Activated CD8-positive, alpha-beta memory T cell treated with anti-CD3 and anti-CD28 coated beads, Interleukin-2, amount 50 U/mL, for 4 hours (primary cell): Measurements from ENCODE around the gene ANKRD12.

ENCODE experiments used
- DNase-seq: peaks from one replicate; pipeline ENCODE4 v3.0.0-alpha.2; 2020

ANKRD12 gene

GRCh38 chr18:9106800-9107584 is 29.6 kb upstream of the ANKRD12 start:
- no peak for DNase-seq

DNA sequence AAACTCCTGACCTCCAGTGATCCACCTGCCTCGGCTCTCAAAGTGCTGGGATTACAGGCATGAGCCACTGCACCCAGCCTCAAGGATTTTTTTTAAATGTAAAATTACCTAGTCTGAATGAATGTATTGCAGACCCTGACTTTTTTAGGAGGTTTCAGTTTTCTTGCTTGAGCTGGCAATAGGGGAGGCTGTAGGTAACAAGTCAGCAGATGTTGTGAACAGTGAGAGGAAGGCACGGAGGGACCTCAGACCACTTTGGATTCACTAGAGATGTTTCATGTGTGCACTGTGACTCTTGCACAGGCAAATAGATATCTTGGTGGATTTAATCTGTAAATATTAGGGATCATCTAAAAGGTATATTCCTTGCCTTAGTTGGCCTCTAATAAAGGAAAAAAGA is 27.7 kb upstream of the ANKRD12 start:
- no peak for DNase-seq

- no peak for DNase-seq
Measured at GRCh38 chr18:9109523-9109922, 27.1 kb upstream of the ANKRD12 start.

DNA sequence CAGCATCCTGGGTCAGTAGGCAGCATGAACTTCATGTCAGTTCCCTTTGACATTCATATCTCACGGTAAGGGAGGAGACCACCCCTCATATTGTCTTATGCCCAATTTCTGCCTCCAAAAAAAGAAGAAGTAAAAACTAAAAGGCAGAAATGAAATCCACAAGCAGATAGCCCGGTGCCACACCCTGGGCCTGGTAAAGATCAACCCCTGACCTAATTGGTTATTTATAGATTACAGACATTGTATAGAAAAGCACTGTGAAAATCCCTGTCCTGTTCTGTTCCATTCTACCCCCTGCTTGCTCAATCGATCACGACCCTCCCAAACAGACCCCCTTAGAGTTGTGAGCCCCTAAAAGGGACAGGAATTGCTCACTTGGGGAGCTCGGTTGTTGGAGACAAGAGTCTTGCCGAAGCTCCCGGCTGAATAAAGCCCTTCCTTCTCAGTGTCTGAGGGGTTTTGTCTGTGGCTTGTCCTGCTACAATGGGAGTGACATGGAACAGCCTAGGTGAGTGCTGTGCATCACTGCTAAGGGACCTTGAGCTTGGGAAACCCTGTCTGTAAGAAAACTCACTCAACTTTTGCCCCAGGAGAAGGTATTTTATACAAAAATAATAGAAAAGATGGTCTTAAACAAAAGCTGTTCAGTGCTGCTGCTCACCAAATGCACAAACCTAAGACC is 23.0 kb upstream of the ANKRD12 start:
- no peak for DNase-seq

DNA sequence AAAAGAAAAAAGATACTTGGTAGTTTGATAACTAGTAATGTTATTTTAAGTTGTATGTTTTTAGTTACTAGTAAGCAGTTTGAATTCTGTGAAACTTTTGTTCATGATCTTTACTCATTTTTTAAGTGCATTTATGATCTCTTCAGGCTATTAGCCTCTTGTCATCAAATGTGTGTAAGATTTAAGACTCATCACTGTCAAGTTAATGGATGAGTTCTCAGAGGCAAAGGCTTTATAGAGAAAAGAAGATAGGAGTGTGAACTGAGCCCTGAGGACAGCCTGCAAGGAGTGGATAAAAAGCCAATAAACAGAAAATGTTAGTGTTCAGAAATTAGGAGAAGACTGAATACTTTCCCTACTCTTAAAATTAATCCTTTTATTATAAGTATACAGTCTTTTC is 20.6 kb upstream of the ANKRD12 start:
- DNase-seq, result no peak

- DNase-seq, result no peak
Measured at GRCh38 chr18:9117980-9118841, 18.4 kb upstream of the ANKRD12 start.

DNA sequence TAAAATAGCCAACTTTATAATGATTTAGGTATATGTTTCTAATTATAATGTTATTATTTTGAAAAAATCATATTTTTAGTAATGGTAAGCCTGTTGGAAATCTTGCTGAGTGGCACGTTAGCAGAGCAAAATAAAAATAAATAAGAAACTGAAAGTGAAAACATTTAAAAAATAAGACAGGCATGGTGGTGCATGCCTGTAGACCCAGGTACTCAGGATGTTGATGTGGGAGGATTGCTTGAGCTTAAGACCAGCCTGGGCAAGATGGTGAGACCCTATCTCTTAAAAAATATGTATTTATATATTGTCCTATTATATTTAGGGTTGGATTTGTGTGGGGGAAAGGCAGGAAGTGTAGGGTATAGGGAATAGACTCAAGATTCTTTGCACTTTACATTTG is 15.8 kb upstream of the ANKRD12 start:
- no peak for DNase-seq

DNA sequence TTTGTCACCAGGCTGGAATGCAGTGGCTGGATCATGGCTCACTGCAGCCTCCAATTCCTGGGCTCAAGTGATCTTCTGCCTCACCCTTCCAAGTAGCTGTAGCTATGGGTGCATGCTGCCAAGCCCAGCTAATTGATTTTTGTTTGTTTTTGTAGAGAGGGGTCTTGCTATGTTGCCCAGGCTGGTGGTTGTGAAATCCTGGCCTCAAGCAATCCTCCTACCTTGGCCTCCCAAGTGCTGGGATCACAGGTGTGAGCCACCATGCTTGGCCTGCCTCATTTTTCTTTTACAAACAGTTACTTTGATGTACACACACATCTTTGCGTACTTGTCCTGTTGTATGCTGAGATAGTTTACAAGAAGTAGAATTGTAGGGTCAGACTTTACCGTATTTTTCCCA is 13.1 kb upstream of the ANKRD12 start:
- DNase-seq, result no peak

- DNase-seq, result no peak
Measured at GRCh38 chr18:9124824-9125223, 11.8 kb upstream of the ANKRD12 start.

DNA sequence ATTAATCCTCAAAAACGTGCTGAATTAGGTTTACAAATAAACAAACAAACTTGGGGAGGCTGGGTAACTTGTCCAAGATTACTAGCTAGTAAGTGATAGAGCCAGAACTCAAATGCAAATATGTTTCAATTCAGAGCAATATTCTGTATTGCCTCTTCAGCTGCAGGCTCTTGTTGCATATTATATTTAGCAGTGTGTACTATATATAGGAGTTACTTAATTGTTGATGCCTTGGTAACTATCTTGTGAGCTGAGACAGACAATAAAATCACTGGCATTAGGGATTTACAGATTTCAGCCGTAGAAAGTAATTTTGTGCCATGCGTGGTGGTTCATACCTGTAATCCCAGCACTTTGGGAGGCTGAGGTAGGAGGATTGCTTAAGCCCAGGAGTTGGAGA is 10.2 kb upstream of the ANKRD12 start:
- no peak for DNase-seq

GRCh38 chr18:9130195-9130594 is 6.4 kb upstream of the ANKRD12 start:
- DNase-seq, result no peak

GRCh38 chr18:9130806-9131205 is 5.8 kb upstream of the ANKRD12 start:
- DNase-seq, result no peak

- DNase-seq, result no peak
Measured at GRCh38 chr18:9132628-9133027, 4.0 kb upstream of the ANKRD12 start.

GRCh38 chr18:9133225-9133624 is 3.4 kb upstream of the ANKRD12 start:
- DNase-seq, result no peak

DNA sequence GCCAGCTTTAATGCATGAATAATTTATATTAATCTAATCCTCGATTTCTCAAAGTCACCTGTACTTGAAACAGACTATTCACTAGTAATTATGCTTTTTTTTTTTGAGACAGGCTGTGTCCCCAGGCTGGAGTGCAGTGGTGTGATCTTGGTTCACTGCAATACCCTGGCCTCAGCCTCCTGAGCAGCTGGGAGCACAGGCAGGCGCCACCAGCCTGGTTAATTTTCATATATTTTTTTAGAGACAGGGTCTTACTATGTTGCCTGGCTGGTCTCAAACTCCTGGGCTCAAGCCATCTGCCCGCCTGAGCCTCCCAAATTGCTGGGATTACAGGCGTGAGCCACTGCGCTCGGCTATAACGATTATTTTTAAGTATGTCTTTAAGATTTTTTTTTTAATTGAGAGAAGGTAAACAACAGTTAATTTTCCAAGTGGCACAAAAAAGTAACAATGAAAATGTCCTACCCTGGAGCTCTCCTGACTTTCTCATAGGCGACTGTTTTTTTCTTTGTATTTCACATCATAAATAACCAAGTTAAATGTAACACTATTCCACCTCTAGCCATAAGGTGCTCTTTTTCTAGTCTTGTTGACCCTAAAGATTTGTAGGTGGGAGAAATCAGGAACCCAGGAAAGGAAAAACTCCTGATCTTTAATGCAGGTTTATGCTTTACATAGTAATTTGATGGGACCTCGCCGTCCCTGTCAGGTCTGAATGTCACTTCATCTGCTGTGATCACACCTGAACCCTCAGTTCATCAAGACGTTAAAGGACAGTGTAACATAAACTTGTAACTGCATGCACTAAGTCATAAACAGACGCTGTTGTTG is 1.3 kb upstream of the ANKRD12 start:
- no peak for DNase-seq

DNA sequence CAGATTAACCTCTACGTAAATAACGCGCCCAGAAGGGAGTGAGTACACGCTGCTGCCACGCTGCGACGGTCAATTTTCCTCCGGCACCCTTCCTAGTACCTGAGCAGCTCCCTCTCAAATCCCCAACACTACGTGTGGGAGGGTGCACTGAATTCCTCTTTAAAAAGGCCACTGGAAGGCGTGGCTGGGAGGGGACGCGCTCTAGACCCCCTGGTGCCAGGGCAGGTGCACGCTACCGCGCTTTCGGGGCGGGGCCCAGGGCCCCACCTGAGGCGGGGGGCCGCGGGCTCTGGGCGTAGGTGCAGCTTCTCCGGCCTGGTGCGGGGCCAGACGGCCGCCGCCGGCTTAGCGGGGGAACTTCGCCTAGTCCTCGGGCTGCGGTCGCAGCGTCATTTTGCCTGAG is 668 bp upstream of the ANKRD12 start:
- no peak for DNase-seq

DNA sequence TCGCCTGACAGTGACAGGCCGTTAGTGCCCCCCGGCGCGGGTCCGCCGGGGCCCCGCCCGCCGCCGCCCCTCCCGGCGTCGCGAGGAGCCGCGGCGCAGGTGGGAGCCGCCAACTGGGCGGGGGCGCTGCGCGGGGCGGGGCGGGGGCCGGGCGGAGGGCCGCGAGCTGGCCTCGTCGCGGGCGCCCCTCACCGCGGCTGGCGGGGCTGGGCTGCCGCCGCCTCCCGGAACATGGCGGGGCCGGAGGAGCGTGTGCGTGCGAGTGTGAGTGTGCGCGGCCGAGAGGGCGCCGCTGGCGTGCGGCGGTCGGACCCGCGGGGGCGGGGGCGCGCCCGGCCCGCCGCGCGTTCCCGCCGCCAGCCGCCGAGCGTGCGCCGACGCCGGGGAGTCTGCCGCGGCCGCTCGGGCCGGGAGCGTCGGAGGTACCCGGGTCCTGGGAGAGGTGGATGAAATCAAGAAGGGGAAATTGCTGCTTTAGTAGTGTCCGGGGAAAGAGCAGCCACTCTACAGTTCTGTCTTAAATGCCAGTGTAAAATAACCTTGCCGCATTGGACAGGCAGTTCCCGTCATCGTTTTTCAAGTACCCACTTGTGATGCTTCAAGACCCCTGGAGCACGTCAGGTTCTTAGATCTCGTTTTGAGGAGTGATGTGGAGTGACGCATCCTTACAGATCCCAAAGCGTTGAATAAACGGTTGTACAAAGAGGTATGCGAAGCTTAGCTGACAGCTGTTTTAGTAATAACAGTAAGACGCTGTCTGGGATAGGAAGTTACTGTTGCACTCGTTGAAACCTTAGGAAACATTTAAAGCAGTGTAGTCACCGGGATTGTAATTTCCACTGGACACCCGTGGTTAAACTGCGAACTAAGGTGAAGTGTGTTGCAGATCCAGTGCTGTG is 836 bp downstream of the ANKRD12 start:
- peak; percentile 68 for DNase-seq

GRCh38 chr18:9139400-9140039 is 2.9 kb downstream of the ANKRD12 start:
- DNase-seq, result no peak

GRCh38 chr18:9140381-9140780 is 3.8 kb downstream of the ANKRD12 start:
- DNase-seq, result no peak

- no peak for DNase-seq
Measured at GRCh38 chr18:9140984-9141383, 4.4 kb downstream of the ANKRD12 start.

GRCh38 chr18:9146224-9146623 is 9.6 kb downstream of the ANKRD12 start:
- no peak for DNase-seq
